Measurements from ENCODE around the gene TCTN2.

TCTN2 gene

GRCh38 chr12:123659996-123660727 lies 10.8 kb upstream of the TCTN2 start:
- Mint-ChIP-seq H3K9me3 (no peaks in the 10 kb centered on the region), H3K36me3 (ENCODE audit: insufficient read depth) (peaks cover 7% of the 10 kb centered on the region), H3K27me3 (no peaks in the 10 kb centered on the region), H3K4me1 (ENCODE audit: low read depth in 2 of 2) (peaks cover 0 to 2% of the 10 kb centered on the region in 2 donors), H3K4me3 (no peak overlapping the region), H3K27ac (peak overlapping the region; percentile 20 to 75)
- ATAC-seq (replicated peaks) = no peak
- no peak for DNase-seq

DNA sequence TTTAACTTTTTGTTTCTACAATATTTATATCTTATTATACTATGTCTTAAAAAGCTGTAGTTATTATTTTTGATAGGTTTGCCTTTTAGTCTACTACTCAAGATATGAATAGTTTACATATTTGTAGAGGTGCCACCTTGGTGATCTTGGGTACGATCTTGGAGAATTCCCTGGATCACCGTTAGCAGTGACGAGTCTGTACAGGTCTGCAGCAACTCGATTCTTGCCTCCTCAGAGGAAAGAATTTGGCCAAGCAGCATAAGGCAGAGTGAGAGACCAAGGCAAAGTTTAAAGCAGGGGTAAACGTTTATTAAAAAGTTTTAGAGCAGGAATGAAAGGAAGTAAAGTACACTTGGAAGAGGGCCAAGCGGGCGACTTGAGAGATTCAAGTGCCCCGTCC lies 3.1 kb upstream of the TCTN2 start:
- Mint-ChIP-seq H3K27me3 (no peaks in the 10 kb centered on the region), H3K4me3 (no peak overlapping the region), H3K4me1 (ENCODE audit: low read depth in 2 of 2) (peaks cover 8 to 13% of the 10 kb centered on the region in 2 donors), H3K9me3 (no peaks in the 10 kb centered on the region), H3K27ac (no peak overlapping the region), H3K36me3 (ENCODE audit: insufficient read depth) (peaks cover 5% of the 10 kb centered on the region)
- no peak for ATAC-seq (replicated peaks)
- no peak for DNase-seq

DNA sequence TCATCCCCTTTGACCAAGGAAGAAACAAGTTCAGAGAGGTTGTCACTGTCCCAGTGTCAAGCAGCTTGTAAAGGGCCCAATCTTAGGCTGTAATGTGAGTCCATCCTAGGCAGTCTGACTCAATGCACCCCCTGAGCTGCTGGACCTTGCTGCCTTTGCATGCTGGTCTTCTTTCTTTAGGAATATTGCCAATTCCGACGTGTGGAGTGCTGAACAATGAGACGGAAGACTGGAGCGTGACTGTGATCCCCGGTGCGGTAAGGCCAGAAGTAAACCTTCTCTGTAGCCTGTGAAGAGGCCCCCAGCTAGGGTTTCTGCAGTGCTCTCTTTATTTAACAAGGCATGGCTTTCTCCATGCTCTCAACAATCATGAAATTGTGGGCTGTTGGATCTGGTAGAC lies 963 bp downstream of the TCTN2 start:
- DNase-seq (no peak), ATAC-seq (replicated peaks) (no peak)
- H3K27ac Mint-ChIP-seq = peak overlapping the region; percentile 44 to 92
- H3K4me3 Mint-ChIP-seq = peak overlapping the region; percentile 86 to 92
- peaks cover 14% of the 10 kb centered on the region for H3K36me3 Mint-ChIP-seq (ENCODE audit: insufficient read depth)
- peaks cover 13% of the 10 kb centered on the region in 2 donors for H3K4me1 Mint-ChIP-seq (ENCODE audit: low read depth in 2 of 2)
- no peaks in the 10 kb centered on the region for H3K9me3 Mint-ChIP-seq
- no peaks in the 10 kb centered on the region for H3K27me3 Mint-ChIP-seq

- ATAC-seq (replicated peaks) (no peak), DNase-seq (no peak)
- no peaks in the 10 kb centered on the region for H3K9me3 Mint-ChIP-seq
- peaks cover 33% of the 10 kb centered on the region for H3K36me3 Mint-ChIP-seq (ENCODE audit: insufficient read depth)
- no peak overlapping the region for H3K27ac Mint-ChIP-seq
- peaks cover 13% of the 10 kb centered on the region in 2 donors for H3K4me1 Mint-ChIP-seq (ENCODE audit: low read depth in 2 of 2)
- H3K4me3 Mint-ChIP-seq = no peak overlapping the region
- no peaks in the 10 kb centered on the region for H3K27me3 Mint-ChIP-seq
These were observed 4.5 kb downstream of the TCTN2 start for GRCh38 chr12:123675436-123675835.

DNA sequence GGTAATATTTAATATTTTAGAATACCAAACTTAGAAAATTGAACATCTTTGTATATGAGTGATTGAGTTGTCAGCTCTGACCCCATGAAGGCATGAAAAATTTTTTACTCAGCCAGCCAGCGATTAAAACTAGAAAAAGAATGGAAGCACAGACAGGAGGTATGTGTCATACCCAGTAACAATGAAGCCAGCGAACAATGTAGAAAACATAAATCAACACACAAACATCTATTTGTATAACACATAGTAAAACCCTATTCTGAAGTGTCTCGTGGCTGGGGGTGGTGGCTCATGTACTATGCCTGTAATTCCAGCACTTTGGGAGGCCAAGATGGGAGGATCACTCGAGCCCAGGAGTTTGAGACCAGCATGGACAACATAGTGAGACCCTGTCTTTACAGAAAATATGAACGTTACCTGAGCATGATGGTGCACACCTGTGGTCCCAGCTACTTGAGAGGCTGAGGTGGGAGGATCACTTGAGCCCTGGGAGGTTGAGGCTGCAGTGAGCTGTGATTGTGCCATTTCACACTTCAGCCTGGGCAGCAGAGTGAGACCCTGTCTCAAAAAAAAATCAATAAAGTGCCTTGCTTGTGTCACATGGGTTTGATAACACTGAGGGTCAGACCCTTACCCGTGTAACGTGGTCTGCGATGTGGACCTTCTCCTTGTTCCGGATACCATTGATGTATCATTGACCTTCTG lies 5.9 kb downstream of the TCTN2 start:
- DNase-seq = no peak
- no peak for ATAC-seq (replicated peaks)
- Mint-ChIP-seq H3K27me3 (no peaks in the 10 kb centered on the region), H3K36me3 (ENCODE audit: insufficient read depth) (peaks cover 30% of the 10 kb centered on the region), H3K4me1 (ENCODE audit: low read depth in 2 of 2) (peaks cover 3 to 12% of the 10 kb centered on the region in 2 donors), H3K27ac (no peak overlapping the region), H3K9me3 (no peaks in the 10 kb centered on the region), H3K4me3 (no peak overlapping the region)

- Mint-ChIP-seq H3K27me3 (no peaks in the 10 kb centered on the region), H3K4me3 (no peak overlapping the region), H3K27ac (no peak overlapping the region), H3K4me1 (ENCODE audit: low read depth in 2 of 2) (no peaks in the 10 kb centered on the region), H3K9me3 (no peaks in the 10 kb centered on the region), H3K36me3 (ENCODE audit: insufficient read depth) (peaks cover 30% of the 10 kb centered on the region)
- DNase-seq (no peak), ATAC-seq (replicated peaks) (no peak)
These were observed 8.1 kb downstream of the TCTN2 start for GRCh38 chr12:123678981-123679380.

GRCh38 chr12:123681605-123682004 lies 10.7 kb downstream of the TCTN2 start:
- Mint-ChIP-seq H3K4me1 (ENCODE audit: low read depth in 2 of 2) (no peaks in the 10 kb centered on the region), H3K4me3 (no peak overlapping the region), H3K27me3 (no peaks in the 10 kb centered on the region), H3K36me3 (ENCODE audit: insufficient read depth) (peaks cover 22% of the 10 kb centered on the region), H3K9me3 (no peaks in the 10 kb centered on the region), H3K27ac (no peak overlapping the region)
- DNase-seq (no peak), ATAC-seq (replicated peaks) (no peak)

- Mint-ChIP-seq H3K4me3 (no peak overlapping the region), H3K27ac (no peak overlapping the region)
These were observed 13.1 kb downstream of the TCTN2 start for GRCh38 chr12:123683964-123684363.

GRCh38 chr12:123686636-123687190 lies 15.8 kb downstream of the TCTN2 start:
- peaks cover 16% of the 10 kb centered on the region for H3K36me3 Mint-ChIP-seq (ENCODE audit: insufficient read depth)
- H3K27me3 Mint-ChIP-seq = no peaks in the 10 kb centered on the region
- H3K27ac Mint-ChIP-seq = no peak overlapping the region
- H3K4me3 Mint-ChIP-seq = no peak overlapping the region
- H3K9me3 Mint-ChIP-seq = no peaks in the 10 kb centered on the region
- no peak for DNase-seq
- H3K4me1 Mint-ChIP-seq (ENCODE audit: low read depth in 2 of 2) = no peaks in the 10 kb centered on the region
- no peak for ATAC-seq (replicated peaks)

More at GRCh38 chr12:123683964-123684363, 13.1 kb downstream of the TCTN2 start:
- ATAC-seq (replicated peaks) (no peak), DNase-seq (no peak)
- Mint-ChIP-seq H3K27me3 (no peaks in the 10 kb centered on the region), H3K9me3 (no peaks in the 10 kb centered on the region), H3K36me3 (ENCODE audit: insufficient read depth) (peaks cover 22% of the 10 kb centered on the region), H3K4me1 (ENCODE audit: low read depth in 2 of 2) (no peaks in the 10 kb centered on the region)

- no peak for DNase-seq
- Mint-ChIP-seq H3K9me3 (no peaks in the 10 kb centered on the region), H3K4me1 (ENCODE audit: low read depth in 2 of 2) (no peaks in the 10 kb centered on the region), H3K4me3 (no peak overlapping the region), H3K27ac (no peak overlapping the region), H3K27me3 (no peaks in the 10 kb centered on the region), H3K36me3 (ENCODE audit: insufficient read depth) (peaks cover 20% of the 10 kb centered on the region)
- no peak for ATAC-seq (replicated peaks)
These were observed 19.4 kb downstream of the TCTN2 start for GRCh38 chr12:123690191-123690840.

- H3K36me3 Mint-ChIP-seq (ENCODE audit: insufficient read depth) = peaks cover 24% of the 10 kb centered on the region
- no peak overlapping the region for H3K4me3 Mint-ChIP-seq
- no peaks in the 10 kb centered on the region for H3K9me3 Mint-ChIP-seq
- no peaks in the 10 kb centered on the region for H3K27me3 Mint-ChIP-seq
- H3K4me1 Mint-ChIP-seq (ENCODE audit: low read depth in 2 of 2) = no peaks in the 10 kb centered on the region
- no peak overlapping the region for H3K27ac Mint-ChIP-seq
- DNase-seq (no peak), ATAC-seq (replicated peaks) (no peak)
These were observed 25.3 kb downstream of the TCTN2 start for GRCh38 chr12:123696207-123696606.

GRCh38 chr12:123696646-123697045 lies 25.7 kb downstream of the TCTN2 start:
- peaks cover 22% of the 10 kb centered on the region for H3K36me3 Mint-ChIP-seq (ENCODE audit: insufficient read depth)
- ATAC-seq (replicated peaks) = no peak
- H3K4me3 Mint-ChIP-seq = no peak overlapping the region
- H3K27ac Mint-ChIP-seq = no peak overlapping the region
- no peaks in the 10 kb centered on the region for H3K9me3 Mint-ChIP-seq
- no peak for DNase-seq
- H3K27me3 Mint-ChIP-seq = no peaks in the 10 kb centered on the region
- no peaks in the 10 kb centered on the region for H3K4me1 Mint-ChIP-seq (ENCODE audit: low read depth in 2 of 2)

DNA sequence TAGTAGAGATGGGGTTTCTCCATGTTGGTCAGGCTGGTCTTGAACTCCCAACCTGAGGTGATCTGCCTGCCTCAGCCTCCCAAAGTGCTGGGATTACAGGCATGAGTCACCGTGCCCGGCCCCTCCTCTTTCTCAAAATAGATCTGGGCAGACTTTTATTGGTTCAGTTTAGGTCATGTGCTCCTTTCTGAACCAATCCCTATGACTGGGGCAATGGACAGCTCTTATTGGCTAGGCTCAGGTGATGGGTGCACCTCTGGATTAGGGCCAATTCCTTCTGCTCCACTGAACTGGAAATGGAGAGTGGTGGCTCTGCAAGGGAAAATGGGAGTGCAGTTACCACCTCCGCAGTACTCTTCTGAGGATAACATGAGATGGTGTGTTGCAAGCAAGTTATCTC lies 35.0 kb downstream of the TCTN2 start:
- Mint-ChIP-seq H3K27me3 (no peaks in the 10 kb centered on the region), H3K4me3 (no peak overlapping the region), H3K9me3 (no peaks in the 10 kb centered on the region), H3K36me3 (ENCODE audit: insufficient read depth) (peaks cover 4% of the 10 kb centered on the region), H3K27ac (no peak overlapping the region), H3K4me1 (ENCODE audit: low read depth in 2 of 2) (peaks cover 2% of the 10 kb centered on the region in 2 donors)
- no peak for DNase-seq
- no peak for ATAC-seq (replicated peaks)
